Stimulated activated memory B cell treated with anti-CD40 and anti-IgM and Interleukin-4, amounts not matched to agents 10 μg/mL and 1 μg/mL and 100 μg/mL, for 72 hours (primary cell): Measurements from ENCODE around the gene SCD5.

ENCODE experiments used
- ATAC-seq: fragments of 150-1000 bp; cut with Tn5 transposase; 2 replicates; pipeline ENCODE4 v1.10.0; 2021
- H3K27ac Mint-ChIP-seq: one replicate; pipeline ENCODE4 v1.8.0; 2022; ENCODE audit warnings: mild to moderate bottlenecking, mixed read lengths
- H3K27me3 Mint-ChIP-seq: one replicate; pipeline ENCODE4 v1.8.0; 2022; ENCODE audit warnings: mixed read lengths
- H3K36me3 Mint-ChIP-seq: one replicate; pipeline ENCODE4 v1.8.0; 2022; ENCODE audit warnings: mixed read lengths
- H3K4me1 Mint-ChIP-seq: one replicate; pipeline ENCODE4 v1.8.0; 2022; ENCODE audit warnings: mixed read lengths
- H3K4me3 Mint-ChIP-seq: one replicate; pipeline ENCODE4 v1.8.0; 2022; ENCODE audit warnings: mild to moderate bottlenecking, moderate library complexity, mixed read lengths
- H3K9me3 Mint-ChIP-seq: one replicate; pipeline ENCODE4 v1.8.0; 2022; ENCODE audit warnings: mixed read lengths

The SCD5 gene

GRCh38 chr4:82604522-82604921 is 194.1 kb downstream of the SCD5 start:
- ATAC-seq = no peak
- Mint-ChIP-seq H3K4me3 (no peak overlapping the region), H3K27me3 (no peaks in the 10 kb centered on the region), H3K4me1 (no peaks in the 10 kb centered on the region), H3K36me3 (no peaks in the 10 kb centered on the region), H3K9me3 (no peaks in the 10 kb centered on the region), H3K27ac (no peak overlapping the region)

- Mint-ChIP-seq H3K27me3 (no peaks in the 10 kb centered on the region), H3K4me3 (no peak overlapping the region), H3K36me3 (no peaks in the 10 kb centered on the region), H3K27ac (no peak overlapping the region), H3K9me3 (no peaks in the 10 kb centered on the region), H3K4me1 (no peaks in the 10 kb centered on the region)
- no peak for ATAC-seq
Measured at GRCh38 chr4:82601242-82602015, 197.2 kb downstream of the SCD5 start.

- no peak for ATAC-seq
- Mint-ChIP-seq H3K4me3 (no peak overlapping the region), H3K27me3 (no peaks in the 10 kb centered on the region), H3K27ac (no peak overlapping the region), H3K36me3 (no peaks in the 10 kb centered on the region), H3K4me1 (no peaks in the 10 kb centered on the region), H3K9me3 (no peaks in the 10 kb centered on the region)
Measured at GRCh38 chr4:82599336-82599735, 199.3 kb downstream of the SCD5 start.

DNA sequence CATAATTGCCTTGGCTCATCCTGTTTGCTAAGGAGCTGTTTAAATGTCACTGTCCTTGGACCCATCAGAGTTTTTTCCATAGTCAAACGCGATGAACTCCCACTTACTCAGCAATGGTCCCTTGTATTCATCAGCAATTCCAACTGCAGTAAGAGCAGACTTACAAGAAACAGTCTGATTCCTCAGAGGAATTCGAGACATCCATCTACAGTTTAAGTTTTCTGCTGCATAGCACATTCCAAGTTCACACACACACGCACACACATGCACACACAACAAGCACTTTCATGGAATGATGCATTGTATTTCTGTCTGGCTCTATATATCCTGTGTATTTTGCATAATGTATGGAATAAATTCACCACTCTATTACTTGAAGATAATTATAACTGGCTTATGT is 204.1 kb downstream of the SCD5 start:
- Mint-ChIP-seq H3K9me3 (no peaks in the 10 kb centered on the region), H3K4me1 (no peaks in the 10 kb centered on the region), H3K27me3 (no peaks in the 10 kb centered on the region), H3K4me3 (no peak overlapping the region), H3K36me3 (no peaks in the 10 kb centered on the region), H3K27ac (no peak overlapping the region)
- no peak for ATAC-seq

DNA sequence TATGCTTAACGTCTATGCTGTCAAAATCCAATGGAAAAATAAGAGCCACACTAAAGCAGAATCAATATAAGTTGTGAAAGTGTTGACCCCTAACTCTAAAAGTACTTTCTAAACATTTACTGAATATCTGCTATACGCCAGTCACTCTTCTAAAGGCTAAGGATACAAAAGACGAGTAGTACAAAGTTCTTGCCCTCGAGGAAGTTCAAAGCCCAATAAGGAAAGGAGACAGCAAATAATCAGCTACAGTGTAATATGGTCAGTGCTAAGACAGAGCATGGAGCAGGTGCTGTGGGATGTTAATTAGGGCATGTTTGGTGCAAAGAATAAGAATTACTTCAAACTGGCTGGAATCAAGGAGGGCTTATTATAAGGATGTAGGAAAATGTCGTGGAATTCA is 205.2 kb downstream of the SCD5 start:
- H3K4me1 Mint-ChIP-seq = no peaks in the 10 kb centered on the region
- no peaks in the 10 kb centered on the region for H3K9me3 Mint-ChIP-seq
- no peak overlapping the region for H3K4me3 Mint-ChIP-seq
- no peak overlapping the region for H3K27ac Mint-ChIP-seq
- no peak for ATAC-seq
- no peaks in the 10 kb centered on the region for H3K27me3 Mint-ChIP-seq
- no peaks in the 10 kb centered on the region for H3K36me3 Mint-ChIP-seq

- no peaks in the 10 kb centered on the region for H3K9me3 Mint-ChIP-seq
- no peak overlapping the region for H3K4me3 Mint-ChIP-seq
Measured at GRCh38 chr4:82592639-82593038, 206.0 kb downstream of the SCD5 start.

GRCh38 chr4:82591592-82591991 is 207.0 kb downstream of the SCD5 start:
- H3K9me3 Mint-ChIP-seq = no peaks in the 10 kb centered on the region
- H3K4me1 Mint-ChIP-seq = no peaks in the 10 kb centered on the region
- no peak overlapping the region for H3K27ac Mint-ChIP-seq
- no peak for ATAC-seq
- H3K4me3 Mint-ChIP-seq = no peak overlapping the region
- no peaks in the 10 kb centered on the region for H3K36me3 Mint-ChIP-seq
- H3K27me3 Mint-ChIP-seq = no peaks in the 10 kb centered on the region

More at GRCh38 chr4:82592639-82593038, 206.0 kb downstream of the SCD5 start:
- Mint-ChIP-seq H3K4me1 (no peaks in the 10 kb centered on the region), H3K27ac (no peak overlapping the region), H3K27me3 (no peaks in the 10 kb centered on the region), H3K36me3 (no peaks in the 10 kb centered on the region)
- no peak for ATAC-seq

DNA sequence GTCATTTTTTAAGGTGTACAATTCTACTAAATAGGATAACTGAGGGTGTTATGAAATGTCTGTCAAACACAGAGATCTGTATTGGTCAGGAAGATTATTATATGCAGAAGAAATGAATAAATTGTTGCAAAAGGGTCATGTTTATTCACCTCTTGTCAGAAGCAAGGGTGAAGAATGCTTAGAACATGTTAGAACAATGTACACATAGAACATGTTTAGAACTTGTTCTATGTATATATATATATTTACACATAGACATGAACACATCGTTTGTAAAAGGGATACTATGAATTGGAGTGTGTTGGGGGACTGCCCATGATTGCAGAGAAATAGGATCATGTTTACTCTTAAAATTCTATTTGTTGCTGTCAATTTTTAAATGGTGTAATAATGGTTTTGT is 208.8 kb downstream of the SCD5 start:
- no peaks in the 10 kb centered on the region for H3K9me3 Mint-ChIP-seq
- H3K27ac Mint-ChIP-seq = no peak overlapping the region
- no peaks in the 10 kb centered on the region for H3K4me1 Mint-ChIP-seq
- no peak for ATAC-seq
- H3K4me3 Mint-ChIP-seq = no peak overlapping the region
- H3K27me3 Mint-ChIP-seq = no peaks in the 10 kb centered on the region
- no peaks in the 10 kb centered on the region for H3K36me3 Mint-ChIP-seq

DNA sequence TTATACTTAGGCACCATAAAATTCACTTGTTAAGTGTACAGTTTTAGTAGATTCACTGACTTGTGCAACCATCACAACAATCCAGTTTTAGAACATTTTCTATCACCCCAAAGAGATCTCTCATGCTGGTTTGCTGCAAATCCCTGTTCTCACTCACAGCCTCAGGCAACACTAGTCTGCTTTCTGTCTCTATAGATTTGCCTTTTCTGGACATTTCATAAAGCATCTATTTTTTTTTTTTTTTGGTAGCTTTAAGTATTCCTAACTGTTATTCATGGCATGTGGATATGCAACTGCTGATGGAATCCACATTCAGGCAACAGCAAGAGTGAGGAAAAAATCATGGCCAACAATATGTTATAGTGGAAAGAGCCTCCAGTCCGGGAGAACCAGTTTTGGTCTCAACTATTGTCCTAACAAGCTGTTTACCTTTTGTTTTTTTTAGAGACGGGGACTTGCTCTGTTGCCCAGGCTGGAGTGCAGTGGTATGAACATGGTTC is 209.8 kb downstream of the SCD5 start:
- Mint-ChIP-seq H3K27me3 (no peaks in the 10 kb centered on the region), H3K27ac (no peak overlapping the region), H3K9me3 (no peaks in the 10 kb centered on the region), H3K36me3 (no peaks in the 10 kb centered on the region), H3K4me1 (no peaks in the 10 kb centered on the region), H3K4me3 (no peak overlapping the region)
- no peak for ATAC-seq

DNA sequence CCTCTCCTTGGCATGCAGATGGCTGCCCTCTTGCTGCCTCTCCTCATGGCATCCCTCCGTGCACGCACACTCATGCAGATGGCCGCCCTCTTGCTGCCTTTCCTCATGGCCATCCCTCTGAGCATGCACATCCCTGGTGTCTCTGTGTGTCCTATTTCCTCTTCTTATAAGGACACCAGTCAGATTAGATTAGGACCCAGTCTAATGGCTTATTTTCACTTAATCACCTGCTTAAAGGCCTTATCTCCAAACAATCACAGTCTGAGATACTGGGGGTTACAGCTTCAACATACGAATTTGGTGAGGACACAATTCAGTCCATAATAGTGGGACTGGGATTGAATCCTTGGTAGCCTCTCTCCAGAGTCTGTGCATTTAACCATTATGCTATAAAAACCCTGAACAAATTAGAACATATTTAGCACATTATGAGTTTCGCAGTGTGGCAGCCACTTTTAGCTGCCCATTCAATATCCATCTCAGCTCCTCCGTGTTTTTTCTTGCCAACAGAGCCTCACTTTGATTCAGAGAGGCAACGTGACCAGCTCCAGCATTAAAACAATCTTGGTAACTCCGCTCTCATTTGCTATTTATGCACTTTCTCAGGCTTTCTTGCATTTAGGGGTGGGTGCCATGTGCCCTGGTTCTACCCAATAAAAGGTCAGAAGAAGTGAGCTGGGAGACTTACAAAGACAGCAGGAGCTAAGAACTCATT is 210.6 kb downstream of the SCD5 start:
- peaks cover 5% of the 10 kb centered on the region for H3K27me3 Mint-ChIP-seq
- no peak overlapping the region for H3K27ac Mint-ChIP-seq
- ATAC-seq = no peak
- no peaks in the 10 kb centered on the region for H3K4me1 Mint-ChIP-seq
- no peaks in the 10 kb centered on the region for H3K9me3 Mint-ChIP-seq
- no peak overlapping the region for H3K4me3 Mint-ChIP-seq
- H3K36me3 Mint-ChIP-seq = no peaks in the 10 kb centered on the region

DNA sequence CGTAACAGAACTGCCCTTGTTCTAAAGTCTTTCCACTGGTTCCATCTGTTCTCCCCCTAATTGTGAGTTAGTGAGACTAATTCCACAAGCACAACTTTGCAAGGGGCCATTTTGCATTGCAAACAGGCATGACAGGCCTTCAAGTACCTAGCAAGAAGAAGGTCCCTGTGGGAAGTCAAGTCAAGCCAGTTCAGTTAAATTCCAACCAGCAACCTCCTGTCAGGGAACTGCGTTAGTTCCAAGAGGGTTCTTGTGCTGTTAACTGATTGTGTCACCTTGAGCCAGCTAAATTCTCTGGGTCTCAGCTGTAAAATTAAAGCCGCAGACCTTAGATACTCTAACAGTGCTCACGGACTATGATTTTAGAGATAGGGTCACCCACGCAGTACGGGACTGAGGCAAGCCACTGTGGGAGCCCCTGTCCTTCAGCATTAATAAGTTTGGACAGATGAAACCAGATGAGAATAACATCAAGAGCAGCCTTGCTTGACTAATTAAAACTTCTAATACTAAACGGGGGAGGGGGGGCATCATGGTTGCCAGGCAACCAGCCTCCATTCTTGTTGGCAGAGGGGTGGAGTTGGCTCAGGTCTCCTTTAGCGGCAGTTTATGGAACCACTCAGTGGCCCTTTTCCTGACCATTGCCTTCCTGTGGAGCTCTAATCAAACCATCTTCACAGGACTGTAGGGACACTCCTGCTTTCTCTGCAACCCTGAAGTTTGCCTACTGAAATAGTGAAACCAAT is 212.7 kb downstream of the SCD5 start:
- ATAC-seq = no peak
- Mint-ChIP-seq H3K36me3 (no peaks in the 10 kb centered on the region), H3K4me3 (no peak overlapping the region), H3K27ac (no peak overlapping the region), H3K9me3 (no peaks in the 10 kb centered on the region), H3K27me3 (peaks cover 8% of the 10 kb centered on the region), H3K4me1 (no peaks in the 10 kb centered on the region)

- Mint-ChIP-seq H3K36me3 (no peaks in the 10 kb centered on the region), H3K27me3 (peaks cover 8% of the 10 kb centered on the region), H3K4me3 (no peak overlapping the region), H3K4me1 (no peaks in the 10 kb centered on the region), H3K27ac (no peak overlapping the region), H3K9me3 (no peaks in the 10 kb centered on the region)
- no peak for ATAC-seq
Measured at GRCh38 chr4:82584931-82585330, 213.7 kb downstream of the SCD5 start.

DNA sequence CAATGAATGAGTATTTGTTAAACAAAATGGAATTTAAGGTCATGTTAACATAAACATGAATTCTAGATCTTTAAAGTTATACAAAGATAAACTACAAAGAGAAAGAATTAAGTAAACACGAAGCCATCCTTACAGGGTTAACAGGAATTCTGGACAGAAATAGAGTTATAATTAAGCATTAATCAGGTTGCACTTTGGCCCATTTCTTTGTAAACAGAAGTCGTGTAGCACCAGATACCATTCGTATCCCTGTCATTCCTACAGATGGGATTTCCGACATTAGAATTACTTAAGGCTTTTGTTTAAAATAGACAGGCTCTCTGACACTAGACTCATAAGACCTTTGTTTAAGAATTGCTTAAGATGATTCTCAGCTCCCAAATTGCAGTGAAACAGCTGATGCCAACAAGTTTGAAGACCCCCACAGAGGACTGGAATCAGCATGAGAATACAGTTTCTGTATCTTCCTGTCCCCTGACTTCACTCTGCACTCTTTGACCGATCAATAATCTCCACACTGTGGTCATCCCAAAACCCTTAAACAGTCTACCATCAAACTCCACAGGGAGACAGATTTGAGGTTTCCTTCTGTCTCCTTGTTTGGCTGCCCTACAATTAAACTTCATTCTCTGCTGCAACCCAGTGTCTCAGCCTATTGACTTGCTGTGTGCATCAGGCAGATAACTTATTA is 214.6 kb downstream of the SCD5 start:
- Mint-ChIP-seq H3K27ac (no peak overlapping the region), H3K36me3 (no peaks in the 10 kb centered on the region), H3K27me3 (peaks cover 8% of the 10 kb centered on the region), H3K9me3 (no peaks in the 10 kb centered on the region), H3K4me3 (no peak overlapping the region), H3K4me1 (no peaks in the 10 kb centered on the region)
- no peak for ATAC-seq

GRCh38 chr4:82579932-82580331 is 218.7 kb downstream of the SCD5 start:
- Mint-ChIP-seq H3K4me1 (no peaks in the 10 kb centered on the region), H3K36me3 (no peaks in the 10 kb centered on the region), H3K27me3 (peaks cover 8% of the 10 kb centered on the region), H3K4me3 (no peak overlapping the region), H3K27ac (no peak overlapping the region), H3K9me3 (no peaks in the 10 kb centered on the region)
- no peak for ATAC-seq
